Gastroesophageal sphincter (tissue), 4 donors: ENCODE data around the gene TFE3. TPM values are rescaled to one million over a fixed set of nuclear protein-coding genes. Genes with fewer than 3 reads are reported as not detected.

Experiments
- ATAC-seq: fragments of 150-250 bp; one replicate; pipeline ENCODE4 v1.9.1; 2016; ENCODE audit warnings: mild to moderate bottlenecking, moderate library complexity
- H3K27ac ChIP-seq, 4 donors: fragments of 200-600 bp; sonication (generic) in 3 of 4; 1 replicate in 3 of 4; 2 replicates in 1 of 4; pipeline ENCODE4 v1.5.1; 2016 to 2019
- H3K27me3 ChIP-seq: fragments of 200-600 bp; sonication (generic); one replicate; pipeline ENCODE4 v1.5.1; 2019
- H3K36me3 ChIP-seq, 2 donors: fragments of 200-600 bp; sonication (generic); one replicate each; pipeline ENCODE4 v1.5.1; 2019; ENCODE audit warnings: control low read depth in 1 of 2
- H3K4me1 ChIP-seq, 3 donors: fragments of 200-600 bp; sonication (generic); 1 replicate in 2 of 3; 2 replicates in 1 of 3; pipeline ENCODE4 v1.5.1; 2016 to 2019; ENCODE audit warnings: control low read depth in 2 of 3
- H3K4me3 ChIP-seq, 2 donors: fragments of 200-600 bp; sonication (generic); one replicate each; pipeline ENCODE4 v1.5.1; 2019; ENCODE audit warnings: mild to moderate bottlenecking in 1 of 2, moderate library complexity in 1 of 2
- H3K9me3 ChIP-seq, 3 donors: fragments of 200-600 bp; sonication (generic); one replicate each; pipeline ENCODE4 v1.5.1; 2017 to 2019; ENCODE audit warnings: control low read depth in 2 of 3
- EP300 ChIP-seq: sonication (generic); formaldehyde crosslinking; IDR thresholded peaks from one replicate; pipeline ENCODE4 v1.6.1; 2017; ENCODE audit warnings: antibody characterized with exemption, mild to moderate bottlenecking
- POLR2A ChIP-seq, 2 donors: fragments of 450-650 bp; IDR thresholded peaks; one replicate each; pipeline ENCODE4 v1.6.1; 2017; ENCODE audit warnings: antibody characterized with exemption in 2 of 2, mild to moderate bottlenecking in 2 of 2, moderate library complexity in 1 of 2
- POLR2AphosphoS5 ChIP-seq: sonication (generic); formaldehyde crosslinking; IDR thresholded peaks from one replicate; pipeline ENCODE4 v1.6.1; 2017; ENCODE audit warnings: antibody characterized with exemption
- WGBS, 2 donors: methylation state at CpG; one replicate each; pipeline ENCODE4 v1.1.5; 2018; ENCODE audit warnings: low coverage in 1 of 2; 5-methylcytosine and 5-hydroxymethylcytosine counted together
- total RNA-seq, 4 donors: library from RNA; depleted of rRNA; stranded (reverse); fragments of >200 nt; gene quantifications; one replicate each; pipeline ENCODE4 v1.1.0, GENCODE V29; 2016
- TF ChIP-seq, protein P1 (sequence below), 4 experiments: fragments of 200-600 bp in 2 of 4; fragments of 450-650 bp in 2 of 4; sonication (generic) in 1 of 4; IDR thresholded peaks; one replicate each; pipeline ENCODE4 v1.5.1; 2017 to 2019; ENCODE audit warnings: antibody characterized with exemption in 4 of 4, mild to moderate bottlenecking in 2 of 4, moderate library complexity in 2 of 4

The TFE3 gene
- total RNA-seq, 4 donors from 2014 or later: 85.8 to 165 (median 107) TPM

DNA sequence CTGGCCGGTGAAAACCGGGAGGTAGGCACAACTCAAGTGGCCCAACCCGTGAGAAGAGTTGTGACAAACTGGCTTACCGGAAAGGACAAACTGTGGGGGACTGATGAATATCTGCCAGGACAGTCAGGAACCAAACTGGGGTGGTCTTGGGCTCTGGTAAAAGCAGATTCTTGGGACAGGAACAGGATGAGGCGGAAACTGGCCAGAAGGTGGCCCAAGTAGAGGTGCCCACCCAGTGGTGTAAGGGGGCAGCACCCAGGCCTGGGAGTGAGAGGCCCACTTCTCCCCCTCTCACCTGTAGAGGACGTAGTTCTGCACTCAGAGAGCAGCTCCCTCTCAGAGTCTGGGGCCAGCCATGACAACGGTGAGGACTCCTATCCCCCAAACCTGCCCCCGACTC lies 21.6 kb upstream of the TFE3 start:
- TF ChIP-seq, protein P1, sequence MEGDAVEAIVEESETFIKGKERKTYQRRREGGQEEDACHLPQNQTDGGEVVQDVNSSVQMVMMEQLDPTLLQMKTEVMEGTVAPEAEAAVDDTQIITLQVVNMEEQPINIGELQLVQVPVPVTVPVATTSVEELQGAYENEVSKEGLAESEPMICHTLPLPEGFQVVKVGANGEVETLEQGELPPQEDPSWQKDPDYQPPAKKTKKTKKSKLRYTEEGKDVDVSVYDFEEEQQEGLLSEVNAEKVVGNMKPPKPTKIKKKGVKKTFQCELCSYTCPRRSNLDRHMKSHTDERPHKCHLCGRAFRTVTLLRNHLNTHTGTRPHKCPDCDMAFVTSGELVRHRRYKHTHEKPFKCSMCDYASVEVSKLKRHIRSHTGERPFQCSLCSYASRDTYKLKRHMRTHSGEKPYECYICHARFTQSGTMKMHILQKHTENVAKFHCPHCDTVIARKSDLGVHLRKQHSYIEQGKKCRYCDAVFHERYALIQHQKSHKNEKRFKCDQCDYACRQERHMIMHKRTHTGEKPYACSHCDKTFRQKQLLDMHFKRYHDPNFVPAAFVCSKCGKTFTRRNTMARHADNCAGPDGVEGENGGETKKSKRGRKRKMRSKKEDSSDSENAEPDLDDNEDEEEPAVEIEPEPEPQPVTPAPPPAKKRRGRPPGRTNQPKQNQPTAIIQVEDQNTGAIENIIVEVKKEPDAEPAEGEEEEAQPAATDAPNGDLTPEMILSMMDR (IDR thresholded peaks at IDR 0.05): no peak
- TF ChIP-seq POLR2AphosphoS5 (no peak), EP300 (no peak), POLR2A (IDR thresholded peaks at IDR 0.05) (no peak)
- WGBS, 2 donors: 67 to 78% methylated on average over 5 to 7 of the region's 8 CpGs
- H3K4me3 ChIP-seq: no peak overlapping the region
- H3K9me3 ChIP-seq: no peaks in the 10 kb centered on the region
- H3K27ac ChIP-seq: no peak overlapping the region
- H3K4me1 ChIP-seq: no peaks in the 10 kb centered on the region
- peaks cover 0 to 45% of the 10 kb centered on the region in 2 donors for H3K36me3 ChIP-seq
- no peaks in the 10 kb centered on the region for H3K27me3 ChIP-seq
- no peak for ATAC-seq

DNA sequence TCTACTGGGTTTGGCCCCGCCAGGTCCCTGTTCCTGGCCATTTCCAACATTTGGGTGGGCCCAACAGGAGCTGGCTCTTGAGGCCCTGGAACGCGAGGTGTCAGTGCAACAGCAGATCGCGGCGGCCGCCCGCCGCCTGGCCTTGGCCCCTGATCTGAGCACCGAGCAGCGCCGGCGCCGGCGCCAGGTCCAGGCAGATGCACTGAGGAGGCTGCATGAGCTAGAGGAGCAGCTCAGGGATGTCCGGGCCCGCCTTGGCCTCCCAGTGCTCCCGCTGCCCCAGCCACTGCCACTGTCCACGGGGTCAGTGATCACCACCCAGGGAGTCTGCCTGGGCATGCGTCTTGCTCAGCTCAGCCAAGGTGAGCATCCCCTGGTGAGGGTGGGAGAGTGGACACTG lies 21.1 kb upstream of the TFE3 start:
- Histone ChIP-seq H3K36me3 (peaks cover 0 to 45% of the 10 kb centered on the region in 2 donors), H3K27me3 (no peaks in the 10 kb centered on the region), H3K4me1 (peaks cover 0 to 1% (median 0%) of the 10 kb centered on the region in 3 donors), H3K9me3 (no peaks in the 10 kb centered on the region), H3K27ac (no peak overlapping the region), H3K4me3 (no peak overlapping the region)
- TF ChIP-seq POLR2A (IDR thresholded peaks at IDR 0.05): no peak
- TF ChIP-seq EP300: no peak
- no peak for TF ChIP-seq POLR2AphosphoS5
- TF ChIP-seq, protein P1 (IDR thresholded peaks at IDR 0.05): no peak
- no peak for ATAC-seq
- WGBS, 2 donors: no CpG with 5 or more reads among the region's 20 CpGs

DNA sequence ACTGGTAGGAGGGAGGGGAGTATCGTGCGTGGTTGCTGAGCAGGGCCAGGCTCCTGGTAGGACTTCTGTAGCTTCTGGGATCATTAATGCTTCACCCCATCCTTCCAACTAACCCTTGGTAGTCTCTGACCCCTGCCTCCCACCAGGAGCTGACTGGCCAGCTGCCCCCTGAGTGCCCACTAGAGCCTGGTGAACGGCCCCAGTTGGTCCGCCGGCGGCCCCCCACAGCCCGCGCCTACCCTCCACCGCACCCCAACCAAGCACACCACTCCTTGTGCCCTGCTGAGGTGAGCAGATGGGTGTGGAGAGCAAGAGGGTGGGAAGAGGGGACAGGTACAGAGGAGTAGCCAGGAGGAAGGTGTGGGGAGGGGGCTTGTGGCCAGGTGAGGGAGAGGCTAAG lies 20.6 kb upstream of the TFE3 start:
- Histone ChIP-seq H3K36me3 (peaks cover 0 to 45% of the 10 kb centered on the region in 2 donors), H3K4me3 (no peak overlapping the region), H3K27ac (no peak overlapping the region), H3K9me3 (no peaks in the 10 kb centered on the region), H3K27me3 (no peaks in the 10 kb centered on the region), H3K4me1 (peaks cover 0 to 7% (median 0%) of the 10 kb centered on the region in 3 donors)
- no peak for ATAC-seq
- WGBS, 2 donors: no CpG with 5 or more reads among the region's 9 CpGs
- TF ChIP-seq EP300 (no peak), POLR2AphosphoS5 (no peak), POLR2A (IDR thresholded peaks at IDR 0.05) (no peak)
- TF ChIP-seq, protein P1 (IDR thresholded peaks at IDR 0.05): no peak

DNA sequence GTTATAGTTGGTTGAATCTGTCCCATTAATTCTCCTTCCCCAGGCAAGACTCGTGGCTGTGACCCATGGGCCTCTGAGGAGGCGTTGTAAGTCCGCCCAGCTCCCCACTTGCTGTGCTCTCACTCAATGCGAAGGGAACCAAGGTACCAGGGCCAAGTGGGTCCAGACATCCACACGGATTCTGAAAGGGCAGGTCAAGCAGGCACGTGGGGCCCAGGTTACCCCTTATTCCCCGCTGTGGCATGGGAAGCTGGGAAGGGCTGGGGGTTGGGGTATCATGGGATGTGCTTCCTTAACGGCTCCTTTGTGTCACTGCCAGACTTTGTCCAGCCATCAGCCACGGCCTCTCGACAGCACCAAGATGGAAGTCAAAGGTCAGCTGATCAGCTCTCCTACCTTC lies 18.8 kb upstream of the TFE3 start:
- 60 to 88% methylated on average over 1 to 6 of the region's 10 CpGs for WGBS, 2 donors
- Histone ChIP-seq H3K27me3 (no peaks in the 10 kb centered on the region), H3K9me3 (no peaks in the 10 kb centered on the region), H3K27ac (no peak overlapping the region), H3K4me3 (no peak overlapping the region), H3K4me1 (peaks cover 0 to 10% (median 0%) of the 10 kb centered on the region in 3 donors), H3K36me3 (peaks cover 0 to 37% of the 10 kb centered on the region in 2 donors)
- ATAC-seq: no peak
- TF ChIP-seq EP300 (no peak), POLR2A (IDR thresholded peaks at IDR 0.05) (no peak), POLR2AphosphoS5 (no peak)
- TF ChIP-seq, protein P1 (IDR thresholded peaks at IDR 0.05): no peak

DNA sequence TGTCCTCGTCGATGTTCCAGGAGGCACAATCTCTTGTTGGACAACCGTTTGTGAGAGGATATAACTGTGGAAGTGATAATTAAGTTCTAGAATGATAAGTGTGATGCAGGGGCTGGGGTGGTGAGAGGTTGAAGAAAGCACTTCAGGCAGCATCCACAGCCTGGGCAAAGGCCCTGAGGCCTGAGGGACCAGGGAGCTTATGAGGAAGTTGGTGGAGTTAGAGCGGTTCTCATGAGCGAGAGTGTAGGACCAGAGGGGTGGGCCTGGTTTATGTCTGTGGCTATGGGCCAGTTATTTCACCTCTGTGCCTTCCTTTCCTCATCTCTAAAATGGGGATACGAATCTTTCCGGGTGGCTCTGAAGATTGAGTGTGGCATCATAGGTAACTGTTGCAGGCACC lies 18.3 kb upstream of the TFE3 start:
- Histone ChIP-seq H3K4me1 (peaks cover 0 to 10% (median 0%) of the 10 kb centered on the region in 3 donors), H3K27ac (no peak overlapping the region), H3K36me3 (peaks cover 0 to 35% of the 10 kb centered on the region in 2 donors), H3K27me3 (no peaks in the 10 kb centered on the region), H3K4me3 (no peak overlapping the region), H3K9me3 (no peaks in the 10 kb centered on the region)
- WGBS, 2 donors: 80% methylated on average over 1 of the region's 7 CpGs; no CpG with 5 or more reads in 1 of the 2 donors
- ATAC-seq: no peak
- TF ChIP-seq POLR2AphosphoS5 (no peak), EP300 (no peak)
